ENCODE results near the gene SEPTIN8.

DNA sequence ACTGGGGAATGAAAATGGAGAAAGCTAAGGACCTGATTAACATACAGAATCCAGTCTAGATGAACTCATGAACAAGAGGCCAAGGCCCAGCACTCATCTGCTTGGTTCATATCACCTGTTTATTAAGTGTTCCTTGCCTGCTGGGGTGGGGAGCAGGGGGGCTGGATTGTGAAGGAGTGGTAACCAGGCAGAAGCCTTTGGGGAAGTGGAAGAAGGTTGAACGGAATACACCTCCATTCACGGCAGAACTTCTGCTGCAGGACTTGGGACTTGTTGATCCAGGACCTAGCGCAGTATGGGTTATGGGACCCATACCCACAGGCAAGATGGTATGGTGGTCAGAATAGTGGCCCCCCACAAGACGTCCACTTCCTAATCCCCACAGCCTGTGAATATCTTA lies 8.8 kb upstream of the SEPTIN8 start:
- TF ChIP-seq, protein P1, sequence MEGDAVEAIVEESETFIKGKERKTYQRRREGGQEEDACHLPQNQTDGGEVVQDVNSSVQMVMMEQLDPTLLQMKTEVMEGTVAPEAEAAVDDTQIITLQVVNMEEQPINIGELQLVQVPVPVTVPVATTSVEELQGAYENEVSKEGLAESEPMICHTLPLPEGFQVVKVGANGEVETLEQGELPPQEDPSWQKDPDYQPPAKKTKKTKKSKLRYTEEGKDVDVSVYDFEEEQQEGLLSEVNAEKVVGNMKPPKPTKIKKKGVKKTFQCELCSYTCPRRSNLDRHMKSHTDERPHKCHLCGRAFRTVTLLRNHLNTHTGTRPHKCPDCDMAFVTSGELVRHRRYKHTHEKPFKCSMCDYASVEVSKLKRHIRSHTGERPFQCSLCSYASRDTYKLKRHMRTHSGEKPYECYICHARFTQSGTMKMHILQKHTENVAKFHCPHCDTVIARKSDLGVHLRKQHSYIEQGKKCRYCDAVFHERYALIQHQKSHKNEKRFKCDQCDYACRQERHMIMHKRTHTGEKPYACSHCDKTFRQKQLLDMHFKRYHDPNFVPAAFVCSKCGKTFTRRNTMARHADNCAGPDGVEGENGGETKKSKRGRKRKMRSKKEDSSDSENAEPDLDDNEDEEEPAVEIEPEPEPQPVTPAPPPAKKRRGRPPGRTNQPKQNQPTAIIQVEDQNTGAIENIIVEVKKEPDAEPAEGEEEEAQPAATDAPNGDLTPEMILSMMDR (IDR thresholded peaks at IDR 0.05; ENCODE audit: insufficient read depth, low read length) = no peak
- TF ChIP-seq POLR2AphosphoS5 (IDR thresholded peaks at IDR 0.05; ENCODE audit: low read depth) (no peak), SPI1 (IDR thresholded peaks at IDR 0.05; ENCODE audit: borderline replicate concordance, low read depth) (no peak), REST (IDR thresholded peaks at IDR 0.05; ENCODE audit: insufficient replicate concordance, low read depth) (no peak), GABPA (IDR thresholded peaks at IDR 0.05; ENCODE audit: low read depth) (no peak)
